ENCODE results near the gene RAF1.

DNA sequence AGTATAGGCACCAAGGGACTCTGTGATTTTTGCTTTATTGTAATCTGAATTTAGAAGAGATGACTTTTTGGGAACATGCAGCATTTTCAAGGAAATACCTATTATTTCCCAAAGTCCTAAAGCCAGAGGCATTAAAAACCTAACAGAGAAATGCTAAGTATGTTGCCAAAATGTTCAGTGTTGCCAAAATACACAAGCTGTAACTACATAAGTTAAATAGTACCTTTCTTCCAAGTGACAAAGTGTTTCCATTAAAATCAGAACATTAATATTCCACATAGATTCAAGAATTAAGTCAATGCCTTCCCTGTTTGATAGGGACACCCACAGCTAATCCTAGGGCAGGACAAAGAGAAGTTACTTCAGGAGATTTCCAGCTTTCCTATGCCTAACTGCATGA is 65.0 kb downstream of the RAF1 start:
- TF ChIP-seq, protein P1, sequence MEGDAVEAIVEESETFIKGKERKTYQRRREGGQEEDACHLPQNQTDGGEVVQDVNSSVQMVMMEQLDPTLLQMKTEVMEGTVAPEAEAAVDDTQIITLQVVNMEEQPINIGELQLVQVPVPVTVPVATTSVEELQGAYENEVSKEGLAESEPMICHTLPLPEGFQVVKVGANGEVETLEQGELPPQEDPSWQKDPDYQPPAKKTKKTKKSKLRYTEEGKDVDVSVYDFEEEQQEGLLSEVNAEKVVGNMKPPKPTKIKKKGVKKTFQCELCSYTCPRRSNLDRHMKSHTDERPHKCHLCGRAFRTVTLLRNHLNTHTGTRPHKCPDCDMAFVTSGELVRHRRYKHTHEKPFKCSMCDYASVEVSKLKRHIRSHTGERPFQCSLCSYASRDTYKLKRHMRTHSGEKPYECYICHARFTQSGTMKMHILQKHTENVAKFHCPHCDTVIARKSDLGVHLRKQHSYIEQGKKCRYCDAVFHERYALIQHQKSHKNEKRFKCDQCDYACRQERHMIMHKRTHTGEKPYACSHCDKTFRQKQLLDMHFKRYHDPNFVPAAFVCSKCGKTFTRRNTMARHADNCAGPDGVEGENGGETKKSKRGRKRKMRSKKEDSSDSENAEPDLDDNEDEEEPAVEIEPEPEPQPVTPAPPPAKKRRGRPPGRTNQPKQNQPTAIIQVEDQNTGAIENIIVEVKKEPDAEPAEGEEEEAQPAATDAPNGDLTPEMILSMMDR (IDR thresholded peaks at IDR 0.05) = no peak
- no peak for TF ChIP-seq EZH2 (IDR thresholded peaks at IDR 0.05; ENCODE audit: borderline replicate concordance, insufficient read depth, low read depth, low read length, poor library complexity, severe bottlenecking)

Measured in B cell (primary cell).